Hepatocyte (in vitro differentiated cells): ENCODE data around the gene CHRM1. TPM values are rescaled to one million over a fixed set of nuclear protein-coding genes. Genes with fewer than 3 reads are reported as not detected.

Source experiments
- DNase-seq: peaks from one replicate; pipeline ENCODE4 v3.0.0-alpha.2; 2016; ENCODE audit warnings: low spot score
- H2AFZ ChIP-seq: fragments of 200-600 bp; sonication (generic); 2 replicates; pipeline ENCODE4 v1.6.0; 2016; ENCODE audit warnings: antibody characterized with exemption, mild to moderate bottlenecking
- H3K27ac ChIP-seq: fragments of 200-600 bp; sonication (generic); 2 replicates; pipeline ENCODE4 v1.5.1; 2016; ENCODE audit warnings: mild to moderate bottlenecking
- H3K27me3 ChIP-seq: fragments of 200-600 bp; sonication (generic); 2 replicates; pipeline ENCODE4 v1.6.1; 2016
- H3K36me3 ChIP-seq: fragments of 200-600 bp; sonication (generic); replicated peaks from 2 replicates; pipeline ENCODE4 v1.5.1; 2016; ENCODE audit warnings: low read depth; ENCODE audit not compliant: insufficient read depth
- H3K4me1 ChIP-seq: fragments of 200-600 bp; sonication (generic); 2 replicates; pipeline ENCODE4 v1.5.1; 2016; ENCODE audit warnings: mild to moderate bottlenecking, moderate library complexity; ENCODE audit not compliant: insufficient read depth
- H3K4me2 ChIP-seq: fragments of 200-600 bp; sonication (generic); 2 replicates; pipeline ENCODE4 v1.6.0; 2016
- H3K4me3 ChIP-seq: fragments of 200-600 bp; sonication (generic); 2 replicates; pipeline ENCODE4 v1.5.1; 2016; ENCODE audit warnings: mild to moderate bottlenecking
- H3K79me2 ChIP-seq: fragments of 200-600 bp; sonication (generic); 2 replicates; pipeline ENCODE4 v1.6.0; 2017; ENCODE audit warnings: mild to moderate bottlenecking
- H3K9me2 ChIP-seq: fragments of 200-600 bp; sonication (generic); replicated peaks from 2 replicates; pipeline ENCODE4 v1.6.0; 2017; ENCODE audit warnings: mild to moderate bottlenecking; ENCODE audit not compliant: insufficient read depth
- H3K9me3 ChIP-seq: fragments of 200-600 bp; sonication (generic); 2 replicates; pipeline ENCODE4 v1.5.1; 2016; ENCODE audit warnings: low read depth, mild to moderate bottlenecking
- H4K20me1 ChIP-seq: fragments of 200-600 bp; sonication (generic); 2 replicates; pipeline ENCODE4 v1.6.0; 2016; ENCODE audit warnings: mild to moderate bottlenecking; ENCODE audit not compliant: insufficient read depth, poor library complexity, severe bottlenecking
- EZH2 ChIP-seq: fragments of 200-600 bp; sonication (generic); IDR thresholded peaks from 2 replicates; pipeline ENCODE4 v1.6.1; 2016; ENCODE audit warnings: antibody characterized with exemption, mild to moderate bottlenecking, borderline replicate concordance
- EZH2phosphoT487 ChIP-seq: fragments of 200-600 bp; sonication (generic); IDR thresholded peaks from one replicate; pipeline ENCODE4 v1.6.1; 2018; ENCODE audit warnings: antibody characterized with exemption, mild to moderate bottlenecking, low read depth, moderate library complexity; ENCODE audit not compliant: unreplicated experiment, severe bottlenecking
- WGBS: methylation state at CpG from one replicate; pipeline ENCODE4 v1.1.6; 2016; ENCODE audit warnings: low lambda C conversion rate; ENCODE audit errors: missing lambda C conversion rate; 5-methylcytosine and 5-hydroxymethylcytosine counted together
- polyA plus RNA-seq: library from polyadenylated mRNA; unstranded; fragments of >200 nt; fragmentation: Nextera tagmentation; extraction: Ambion mirVana; gene quantifications from 2 replicates; pipeline ENCODE4 v1.2.1, GENCODE V29; 2016
- total RNA-seq: library from RNA; depleted of rRNA; stranded (reverse); fragments of >200 nt; gene quantifications from 2 replicates; pipeline ENCODE4 v1.2.3, GENCODE V29; 2014
- TF ChIP-seq, protein P1 (sequence below): fragments of 200-600 bp; sonication (generic); IDR thresholded peaks from 2 replicates; pipeline ENCODE4 v1.5.1; 2016; ENCODE audit warnings: antibody characterized with exemption, mild to moderate bottlenecking; ENCODE audit not compliant: poor library complexity

CHRM1 gene
- total and polyA plus RNA-seq, 2 experiments from 2014 or later: not detected

DNA sequence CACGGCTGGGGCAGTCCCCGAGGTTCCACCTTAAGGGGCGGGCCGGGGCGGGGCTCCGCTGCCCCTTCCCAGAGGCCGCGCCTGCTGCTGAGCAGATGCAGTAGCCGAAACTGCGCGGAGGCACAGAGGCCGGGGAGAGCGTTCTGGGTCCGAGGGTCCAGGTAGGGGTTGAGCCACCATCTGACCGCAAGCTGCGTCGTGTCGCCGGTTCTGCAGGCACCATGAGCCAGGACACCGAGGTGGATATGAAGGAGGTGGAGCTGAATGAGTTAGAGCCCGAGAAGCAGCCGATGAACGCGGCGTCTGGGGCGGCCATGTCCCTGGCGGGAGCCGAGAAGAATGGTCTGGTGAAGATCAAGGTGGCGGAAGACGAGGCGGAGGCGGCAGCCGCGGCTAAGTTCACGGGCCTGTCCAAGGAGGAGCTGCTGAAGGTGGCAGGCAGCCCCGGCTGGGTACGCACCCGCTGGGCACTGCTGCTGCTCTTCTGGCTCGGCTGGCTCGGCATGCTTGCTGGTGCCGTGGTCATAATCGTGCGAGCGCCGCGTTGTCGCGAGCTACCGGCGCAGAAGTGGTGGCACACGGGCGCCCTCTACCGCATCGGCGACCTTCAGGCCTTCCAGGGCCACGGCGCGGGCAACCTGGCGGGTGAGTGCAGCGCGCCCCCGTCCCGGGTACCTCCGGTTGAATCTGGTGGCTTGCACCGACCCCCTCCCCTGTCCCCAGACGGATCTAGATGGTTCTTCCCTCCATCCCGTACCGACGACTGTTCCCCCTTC, 40.2 kb downstream of the CHRM1 start, which contains the start of gene SLC3A2:
Gene SLC3A2, plus strand, starts transcription at position 94 of the 776 bp plus-strand sequence. Its CDS starts 128 bp downstream, at position 222.
- 1% methylated on average over 56 of the region's 69 CpGs for WGBS
- no peak for TF ChIP-seq EZH2
- TF ChIP-seq, protein P1, sequence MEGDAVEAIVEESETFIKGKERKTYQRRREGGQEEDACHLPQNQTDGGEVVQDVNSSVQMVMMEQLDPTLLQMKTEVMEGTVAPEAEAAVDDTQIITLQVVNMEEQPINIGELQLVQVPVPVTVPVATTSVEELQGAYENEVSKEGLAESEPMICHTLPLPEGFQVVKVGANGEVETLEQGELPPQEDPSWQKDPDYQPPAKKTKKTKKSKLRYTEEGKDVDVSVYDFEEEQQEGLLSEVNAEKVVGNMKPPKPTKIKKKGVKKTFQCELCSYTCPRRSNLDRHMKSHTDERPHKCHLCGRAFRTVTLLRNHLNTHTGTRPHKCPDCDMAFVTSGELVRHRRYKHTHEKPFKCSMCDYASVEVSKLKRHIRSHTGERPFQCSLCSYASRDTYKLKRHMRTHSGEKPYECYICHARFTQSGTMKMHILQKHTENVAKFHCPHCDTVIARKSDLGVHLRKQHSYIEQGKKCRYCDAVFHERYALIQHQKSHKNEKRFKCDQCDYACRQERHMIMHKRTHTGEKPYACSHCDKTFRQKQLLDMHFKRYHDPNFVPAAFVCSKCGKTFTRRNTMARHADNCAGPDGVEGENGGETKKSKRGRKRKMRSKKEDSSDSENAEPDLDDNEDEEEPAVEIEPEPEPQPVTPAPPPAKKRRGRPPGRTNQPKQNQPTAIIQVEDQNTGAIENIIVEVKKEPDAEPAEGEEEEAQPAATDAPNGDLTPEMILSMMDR: peak; percentile 77
- peaks cover 66% of the 10 kb centered on the region for H3K79me2 ChIP-seq
- DNase-seq: peak; percentile 96
- peaks cover 43% of the 10 kb centered on the region for H3K4me1 ChIP-seq
- H3K4me3 ChIP-seq: peak within 1 kb of the TSS; percentile 82
- no peaks in the 10 kb centered on the region for H3K36me3 ChIP-seq
- peak within 1 kb of the TSS; percentile 7 for H2AFZ ChIP-seq
- H3K27ac ChIP-seq: peak within 1 kb of the TSS; percentile 100
- no peaks in the 10 kb centered on the region for H3K9me3 ChIP-seq
- peaks cover 33% of the 10 kb centered on the region for H4K20me1 ChIP-seq
- H3K9me2 ChIP-seq: no peaks in the 10 kb centered on the region
- H3K4me2 ChIP-seq: peak within 1 kb of the TSS; percentile 91
- H3K27me3 ChIP-seq: no peaks in the 10 kb centered on the region

DNA sequence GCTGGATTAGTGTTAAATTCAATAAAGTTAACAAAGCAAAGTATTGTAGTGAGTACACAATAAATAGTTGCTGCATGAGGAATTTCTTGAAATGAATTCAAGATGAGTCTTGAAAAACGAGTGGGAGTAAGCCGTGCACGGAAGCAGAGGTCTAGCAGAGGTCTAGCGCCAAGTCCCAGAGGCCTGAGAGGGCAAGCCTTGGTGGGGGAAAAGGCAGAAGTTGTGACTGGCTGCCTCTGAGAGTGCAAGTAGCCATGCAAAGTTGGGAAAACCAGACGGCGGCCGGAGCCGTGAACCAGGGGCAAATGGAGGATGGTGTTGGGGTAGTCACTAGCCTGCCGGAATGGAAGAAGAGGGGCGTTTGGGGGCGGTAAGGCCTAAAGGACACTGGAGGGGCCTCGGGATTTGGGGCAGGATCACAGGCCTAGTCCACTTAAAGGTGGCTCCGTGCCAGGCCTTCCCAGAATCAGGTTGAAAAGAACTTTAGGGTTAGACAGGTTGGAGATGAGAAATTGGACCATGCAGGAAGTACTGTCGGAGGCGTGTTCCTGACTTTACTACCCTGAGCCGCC, 40.8 kb downstream of the CHRM1 start:
- DNase-seq: peak; percentile 66
- peak overlapping the region; percentile 100 for H3K27ac ChIP-seq
- no peaks in the 10 kb centered on the region for H3K36me3 ChIP-seq
- H3K27me3 ChIP-seq: no peaks in the 10 kb centered on the region
- H4K20me1 ChIP-seq: peaks cover 26% of the 10 kb centered on the region
- H3K9me3 ChIP-seq: no peaks in the 10 kb centered on the region
- peaks cover 61% of the 10 kb centered on the region for H3K79me2 ChIP-seq
- no peak overlapping the region for H2AFZ ChIP-seq
- no peaks in the 10 kb centered on the region for H3K9me2 ChIP-seq
- H3K4me2 ChIP-seq: peak overlapping the region; percentile 91
- TF ChIP-seq EZH2: no peak
- no peak for TF ChIP-seq EZH2phosphoT487
- TF ChIP-seq, protein P1: no peak
- peaks cover 43% of the 10 kb centered on the region for H3K4me1 ChIP-seq
- 8% methylated on average over 16 of the region's 16 CpGs for WGBS
- H3K4me3 ChIP-seq: peak overlapping the region; percentile 72

DNA sequence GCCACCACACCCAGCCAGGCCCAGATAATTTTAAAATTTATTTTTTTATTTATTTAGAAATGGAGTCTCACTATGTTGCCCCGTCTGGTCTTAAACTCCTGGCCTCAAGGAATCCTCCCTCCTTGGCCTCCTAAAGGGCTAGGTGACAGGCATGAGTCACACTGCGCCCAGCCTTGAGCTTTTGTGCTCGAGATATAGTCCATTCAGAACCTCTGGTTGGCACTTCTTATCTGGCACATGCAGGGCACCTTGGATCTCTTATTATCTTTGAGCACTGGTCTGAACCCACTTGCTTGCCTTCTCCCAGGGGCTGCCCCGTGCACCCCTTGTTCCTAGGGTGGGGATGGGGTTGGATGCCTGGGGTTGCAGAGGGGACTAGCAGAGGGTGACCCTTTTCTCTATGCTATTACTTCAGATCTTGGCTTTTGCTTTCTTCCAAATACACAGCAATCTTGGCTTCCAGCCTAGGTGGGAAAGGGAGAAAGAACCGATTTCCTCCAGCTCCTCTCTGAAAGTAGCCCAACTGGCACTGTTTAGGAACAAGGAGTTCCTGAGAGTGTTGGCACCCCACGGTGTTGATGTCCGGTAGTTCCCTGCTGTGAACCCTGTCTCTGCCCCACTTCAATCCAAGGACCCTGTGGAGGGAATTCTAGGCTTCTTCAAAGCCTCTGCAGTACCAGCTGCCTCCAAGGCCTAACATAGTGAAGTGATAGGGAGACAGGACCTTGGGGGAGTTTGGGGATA, 41.8 kb downstream of the CHRM1 start:
- no peak for DNase-seq
- Histone ChIP-seq H3K79me2 (peaks cover 57% of the 10 kb centered on the region), H3K36me3 (no peaks in the 10 kb centered on the region), H3K9me2 (no peaks in the 10 kb centered on the region), H3K9me3 (no peaks in the 10 kb centered on the region), H3K27ac (peak overlapping the region; percentile 100), H2AFZ (no peak overlapping the region), H3K4me1 (peaks cover 38% of the 10 kb centered on the region), H3K27me3 (no peaks in the 10 kb centered on the region), H4K20me1 (peaks cover 17% of the 10 kb centered on the region), H3K4me3 (no peak overlapping the region), H3K4me2 (peak overlapping the region; percentile 91)
- TF ChIP-seq EZH2: no peak
- TF ChIP-seq, protein P1: no peak
- TF ChIP-seq EZH2phosphoT487: no peak
- WGBS: 84% methylated on average over 7 of the region's 7 CpGs
